Testis (tissue), 2 donors: ENCODE data around the gene MYDGF.

Source experiments
- POLR2A ChIP-seq: fragments of 450-650 bp; IDR thresholded peaks from one replicate; pipeline ENCODE4 v1.6.1; 2017; ENCODE audit warnings: antibody characterized with exemption, mild to moderate bottlenecking, moderate library complexity
- TF ChIP-seq, protein P1 (sequence below), 3 experiments: fragments of 450-650 bp in 2 of 3; fragments of 200-600 bp in 1 of 3; sonication (generic) in 1 of 3; IDR thresholded peaks; one replicate each; pipeline ENCODE4 v1.5.1; 2016 to 2019; ENCODE audit warnings: antibody characterized with exemption in 3 of 3, mild to moderate bottlenecking in 2 of 3, moderate library complexity in 1 of 3

DNA sequence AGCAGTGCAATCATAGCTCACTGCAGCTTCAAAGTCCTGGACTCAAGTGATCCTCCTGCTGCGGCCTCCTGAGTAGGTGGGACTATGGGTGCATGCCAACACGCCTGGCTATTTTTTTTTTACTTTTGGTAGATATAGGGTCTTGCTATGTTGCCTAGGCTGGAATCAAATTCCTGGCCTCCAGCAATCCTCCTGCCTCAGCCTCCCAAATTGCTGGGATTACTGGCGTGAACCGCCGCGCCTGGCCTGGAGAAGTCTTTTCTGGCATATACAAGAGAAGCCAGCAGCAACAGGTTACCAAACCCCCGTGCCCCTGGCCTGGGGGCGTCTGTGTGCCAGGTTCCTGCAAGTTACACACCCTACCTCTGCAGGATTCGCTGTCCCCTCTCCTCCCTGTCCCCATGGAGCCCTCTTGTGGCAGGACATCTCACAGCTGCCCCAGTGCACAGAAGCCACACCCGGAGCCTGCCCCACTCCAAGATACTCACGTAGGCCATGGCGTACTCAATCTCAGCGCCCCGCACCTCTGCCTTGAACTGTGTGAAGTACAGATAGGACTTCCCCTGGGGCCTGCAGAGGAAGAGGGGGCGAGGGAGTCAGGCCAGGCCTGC lies 9.9 kb downstream of the MYDGF start:
- no peak for TF ChIP-seq POLR2A
- TF ChIP-seq, protein P1, sequence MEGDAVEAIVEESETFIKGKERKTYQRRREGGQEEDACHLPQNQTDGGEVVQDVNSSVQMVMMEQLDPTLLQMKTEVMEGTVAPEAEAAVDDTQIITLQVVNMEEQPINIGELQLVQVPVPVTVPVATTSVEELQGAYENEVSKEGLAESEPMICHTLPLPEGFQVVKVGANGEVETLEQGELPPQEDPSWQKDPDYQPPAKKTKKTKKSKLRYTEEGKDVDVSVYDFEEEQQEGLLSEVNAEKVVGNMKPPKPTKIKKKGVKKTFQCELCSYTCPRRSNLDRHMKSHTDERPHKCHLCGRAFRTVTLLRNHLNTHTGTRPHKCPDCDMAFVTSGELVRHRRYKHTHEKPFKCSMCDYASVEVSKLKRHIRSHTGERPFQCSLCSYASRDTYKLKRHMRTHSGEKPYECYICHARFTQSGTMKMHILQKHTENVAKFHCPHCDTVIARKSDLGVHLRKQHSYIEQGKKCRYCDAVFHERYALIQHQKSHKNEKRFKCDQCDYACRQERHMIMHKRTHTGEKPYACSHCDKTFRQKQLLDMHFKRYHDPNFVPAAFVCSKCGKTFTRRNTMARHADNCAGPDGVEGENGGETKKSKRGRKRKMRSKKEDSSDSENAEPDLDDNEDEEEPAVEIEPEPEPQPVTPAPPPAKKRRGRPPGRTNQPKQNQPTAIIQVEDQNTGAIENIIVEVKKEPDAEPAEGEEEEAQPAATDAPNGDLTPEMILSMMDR (IDR thresholded peaks at IDR 0.05): no peak
